ENCODE results near the gene SHISA8. TPM values are rescaled to one million over a fixed set of nuclear protein-coding genes. Genes with fewer than 3 reads are reported as not detected.

SHISA8 gene
- polyA plus RNA-seq, 1 donor from 2014 or later: 0.62 TPM

GRCh38 chr22:41943661-41944209, 28.9 kb upstream of the SHISA8 start:
- H3K4me3 ChIP-seq (ENCODE audit: low read length): no peak overlapping the region
- H3K4me2 ChIP-seq (ENCODE audit: low read length): no peak overlapping the region
- no peaks in the 10 kb centered on the region for H3K36me3 ChIP-seq (ENCODE audit: insufficient read depth, low read length)
- no peak overlapping the region for H3K9ac ChIP-seq (ENCODE audit: low read length)
- H4K20me1 ChIP-seq (ENCODE audit: insufficient read depth): no peaks in the 10 kb centered on the region
- H3K27ac ChIP-seq (ENCODE audit: low read length): no peak overlapping the region
- no peak overlapping the region for H2AFZ ChIP-seq (ENCODE audit: low read depth, low read length)
- no peaks in the 10 kb centered on the region for H3K27me3 ChIP-seq (ENCODE audit: insufficient read depth, low read depth, low read length)
- no peaks in the 10 kb centered on the region for H3F3A ChIP-seq (ENCODE audit: insufficient read depth, low read length, poor library complexity, severe bottlenecking)
- H3K79me2 ChIP-seq (replicated peaks; ENCODE audit: insufficient read depth, low read length): no peaks in the 10 kb centered on the region
- H3K9me3 ChIP-seq (ENCODE audit: low read length): no peaks in the 10 kb centered on the region
- no peak for TF ChIP-seq TAF1 (IDR thresholded peaks at IDR 0.05; ENCODE audit: low read depth)
- TF ChIP-seq MXI1 (conservative IDR thresholded peaks at IDR 0.05; ENCODE audit: poor library complexity, severe bottlenecking): no peak
- no peak for TF ChIP-seq CTCF (IDR thresholded peaks at IDR 0.05; ENCODE audit: poor library complexity, severe bottlenecking)
- TF ChIP-seq EP300 (conservative IDR thresholded peaks at IDR 0.05; ENCODE audit: poor library complexity, severe bottlenecking): no peak
- TF ChIP-seq EZH2 (IDR thresholded peaks at IDR 0.05; ENCODE audit: borderline replicate concordance, insufficient read depth, low read length, poor library complexity, severe bottlenecking): no peak
- no peak for TF ChIP-seq SMC3 (conservative IDR thresholded peaks at IDR 0.05; ENCODE audit: poor library complexity)
- no peak for TF ChIP-seq RAD21 (conservative IDR thresholded peaks at IDR 0.05)
- TF ChIP-seq REST (IDR thresholded peaks at IDR 0.05; ENCODE audit: borderline replicate concordance): no peak
- no peak for TF ChIP-seq POLR2AphosphoS5 (IDR thresholded peaks at IDR 0.05)
- H3K9me2 ChIP-seq (ENCODE audit: insufficient read depth, low read length): no peaks in the 10 kb centered on the region

GRCh38 chr22:41940832-41941765, 26.2 kb upstream of the SHISA8 start:
- no peaks in the 10 kb centered on the region for H4K20me1 ChIP-seq (ENCODE audit: insufficient read depth)
- H2AFZ ChIP-seq (ENCODE audit: low read depth, low read length): no peak overlapping the region
- peak overlapping the region; percentile 3 for H3K9ac ChIP-seq (ENCODE audit: low read length)
- H3F3A ChIP-seq (ENCODE audit: insufficient read depth, low read length, poor library complexity, severe bottlenecking): no peaks in the 10 kb centered on the region
- H3K27ac ChIP-seq (ENCODE audit: low read length): no peak overlapping the region
- no peak overlapping the region for H3K4me2 ChIP-seq (ENCODE audit: low read length)
- no peaks in the 10 kb centered on the region for H3K9me3 ChIP-seq (ENCODE audit: low read length)
- TF ChIP-seq REST (IDR thresholded peaks at IDR 0.05; ENCODE audit: borderline replicate concordance): no peak
- peak; percentile 97 for TF ChIP-seq CTCF (IDR thresholded peaks at IDR 0.05; ENCODE audit: poor library complexity, severe bottlenecking)
- TF ChIP-seq SMC3 (conservative IDR thresholded peaks at IDR 0.05; ENCODE audit: poor library complexity): peak; percentile 98
- no peak for TF ChIP-seq MXI1 (conservative IDR thresholded peaks at IDR 0.05; ENCODE audit: poor library complexity, severe bottlenecking)
- TF ChIP-seq EP300 (conservative IDR thresholded peaks at IDR 0.05; ENCODE audit: poor library complexity, severe bottlenecking): no peak
- TF ChIP-seq RAD21 (conservative IDR thresholded peaks at IDR 0.05): peak; percentile 99
- no peak overlapping the region for H3K4me3 ChIP-seq (ENCODE audit: low read length)
- no peaks in the 10 kb centered on the region for H3K79me2 ChIP-seq (replicated peaks; ENCODE audit: insufficient read depth, low read length)
- no peaks in the 10 kb centered on the region for H3K27me3 ChIP-seq (ENCODE audit: insufficient read depth, low read depth, low read length)
- H3K9me2 ChIP-seq (ENCODE audit: insufficient read depth, low read length): no peaks in the 10 kb centered on the region
- no peaks in the 10 kb centered on the region for H3K36me3 ChIP-seq (ENCODE audit: insufficient read depth, low read length)

All from neural cell (in vitro differentiated cells).